HCT116 (cell line): Measurements from ENCODE around the gene HNRNPK. TPM values are rescaled to one million over a fixed set of nuclear protein-coding genes. Genes with fewer than 3 reads are reported as not detected.

ENCODE experiments used
- ATAC-seq: fragments of 200-7000 bp; cut with Tn5 transposase; 2 replicates; pipeline ENCODE4 v1.9.1; 2020; ENCODE audit warnings: mild to moderate bottlenecking, moderate library complexity
- BruUV-seq: library from RNA; stranded (reverse); fragments of 400-500 nt; replicated peaks from 2 replicates; lab custom pipeline; 2021; lab: Mats Ljungman, UMichigan
- CTCF ChIA-PET: fragments of 300-600 bp; sonication (Branson Sonifier 250); formaldehyde crosslinking; loops from one replicate; lab custom pipeline; 2021; ENCODE audit warnings: antibody characterized with exemption; lab: Charles Lee
- POLR2A ChIA-PET: fragments of 300-600, 350-600 bp; sonication (Branson Sonifier 250); formaldehyde crosslinking; loops from one replicate; lab custom pipeline; 2021; ENCODE audit warnings: antibody characterized with exemption; lab: Charles Lee
- RAD21 ChIA-PET, 2 experiments: fragments of 300-600 bp; sonication (Branson Sonifier 250); formaldehyde crosslinking; loops; one replicate each; lab custom pipeline; 2023; ENCODE audit warnings: low total read pairs in 2 of 2; ENCODE audit not compliant: uncharacterized antibody in 2 of 2, unreplicated experiment in 2 of 2, low non-redundant PET in 1 of 2; lab: Charles Lee
- DNase-seq: peaks from one replicate; pipeline ENCODE4 v3.0.0-alpha.2; 2010; ENCODE audit warnings: low read depth, low spot score
- H2AFZ ChIP-seq: fragments of 200-600 bp; shearing (Covaris generic), sonication (generic); 2 replicates; pipeline ENCODE4 v1.6.1; 2017; ENCODE audit warnings: low read depth, mixed run types, mixed read lengths, antibody characterized with exemption, low read length; ENCODE audit not compliant: poor library complexity, severe bottlenecking
- H3K27ac ChIP-seq: 2 replicates; pipeline ENCODE4 v1.5.1; 2012; ENCODE audit warnings: low read depth, low read length
- H3K27me3 ChIP-seq: fragments of 200-600 bp; sonication (generic); 2 replicates; pipeline ENCODE4 v1.6.1; 2016; ENCODE audit warnings: mixed run types, low read length, mixed read lengths; ENCODE audit not compliant: insufficient read depth
- H3K36me3 ChIP-seq, 2 experiments: fragments of 200-500 bp in 1 of 2; fragments of 200-600 bp in 1 of 2; sonication (Bioruptor generic) in 1 of 2; sonication (generic) in 1 of 2; 2 replicates each; pipeline versions ENCODE4 v1.5.1 to v1.6.1; 2014 to 2016; ENCODE audit warnings: low read length in 2 of 2, inconsistent platforms in 1 of 2, mixed read lengths in 1 of 2, mixed run types in 1 of 2; ENCODE audit not compliant: insufficient read depth in 2 of 2, control insufficient read depth in 1 of 2
- H3K4me1 ChIP-seq, 2 experiments: fragments of 200-600 bp in 1 of 2; sonication (generic) in 1 of 2; 2 replicates each; pipeline versions ENCODE4 v1.5.1 to v1.6.1; 2012 to 2017; ENCODE audit warnings: low read length in 2 of 2, inconsistent platforms in 1 of 2, mild to moderate bottlenecking in 1 of 2, mixed read lengths in 1 of 2, mixed run types in 1 of 2, moderate library complexity in 1 of 2; ENCODE audit not compliant: insufficient read depth in 2 of 2, control insufficient read depth in 1 of 2
- H3K4me2 ChIP-seq: fragments of 200-600 bp; sonication (generic); 2 replicates; pipeline ENCODE4 v1.6.1; 2017; ENCODE audit warnings: mixed run types, low read length, mixed read lengths
- H3K4me3 ChIP-seq, 2 experiments: fragments of 200-600 bp in 1 of 2; sonication (generic) in 1 of 2; replicated peaks in 1 of 2; 2 replicates each; pipeline ENCODE4 v1.5.1; 2011 to 2016; ENCODE audit warnings: low read length in 2 of 2, control low read depth in 1 of 2, low read depth in 1 of 2, mild to moderate bottlenecking in 1 of 2, mixed read lengths in 1 of 2, mixed run types in 1 of 2
- H3K79me2 ChIP-seq: fragments of 200-600 bp; sonication (generic); 2 replicates; pipeline ENCODE4 v1.6.1; 2017; ENCODE audit warnings: mild to moderate bottlenecking, mixed run types, low read length, moderate library complexity, mixed read lengths; ENCODE audit not compliant: insufficient read depth
- H3K9ac ChIP-seq: fragments of 200-600 bp; sonication (generic); 2 replicates; pipeline ENCODE4 v1.6.1; 2016; ENCODE audit warnings: low read length, mixed read lengths
- H3K9me2 ChIP-seq: fragments of 200-600 bp; sonication (generic), shearing (Covaris generic); 2 replicates; pipeline ENCODE4 v1.6.1; 2017; ENCODE audit warnings: mixed run types, mild to moderate bottlenecking, moderate library complexity; ENCODE audit not compliant: insufficient read depth
- H3K9me3 ChIP-seq, 2 experiments: fragments of 200-500 bp in 1 of 2; fragments of 200-600 bp in 1 of 2; sonication (Bioruptor generic) in 1 of 2; sonication (generic) in 1 of 2; 2 replicates each; pipeline ENCODE4 v1.6.1; 2014 to 2017; ENCODE audit warnings: low read length in 2 of 2, mixed read lengths in 2 of 2, inconsistent platforms in 1 of 2, low read depth in 1 of 2, mild to moderate bottlenecking in 1 of 2, mixed run types in 1 of 2, moderate library complexity in 1 of 2; ENCODE audit not compliant: control insufficient read depth in 1 of 2, insufficient read depth in 1 of 2
- H4K20me1 ChIP-seq: fragments of 200-600 bp; sonication (generic), shearing (Covaris generic); 2 replicates; pipeline ENCODE4 v1.6.1; 2017; ENCODE audit warnings: mixed run types, mild to moderate bottlenecking, moderate library complexity; ENCODE audit not compliant: insufficient read depth
- CTCF ChIP-seq, 3 experiments: fragments of 200-600 bp in 1 of 3; sonication (generic) in 1 of 3; IDR thresholded peaks in 2 of 3; conservative IDR thresholded peaks in 1 of 3; 2 replicates each; pipeline ENCODE4 v1.5.1; 2012 to 2017; ENCODE audit warnings: low read depth in 2 of 3, low read length in 2 of 3, antibody characterized with exemption in 1 of 3, borderline replicate concordance in 1 of 3, control low read depth in 1 of 3, mild to moderate bottlenecking in 1 of 3, mixed read lengths in 1 of 3, mixed run types in 1 of 3, moderate library complexity in 1 of 3; ENCODE audit not compliant: insufficient read depth in 1 of 3
- EGR1 ChIP-seq: IDR thresholded peaks from 2 replicates; pipeline ENCODE4 v1.6.1; 2012; ENCODE audit warnings: low read depth
- EZH2 ChIP-seq: fragments of 200-600 bp; sonication (generic); IDR thresholded peaks from 2 replicates; pipeline ENCODE4 v1.6.1; 2017; ENCODE audit warnings: antibody characterized with exemption, mixed run types
- EZH2phosphoT487 ChIP-seq: fragments of 200-600 bp; IDR thresholded peaks from 2 replicates; pipeline ENCODE4 v1.6.1; 2018; ENCODE audit warnings: antibody characterized with exemption, borderline replicate concordance
- FOSL1 ChIP-seq: IDR thresholded peaks from 2 replicates; pipeline ENCODE4 v1.6.1; 2012; ENCODE audit warnings: low read depth
- JUND ChIP-seq: IDR thresholded peaks from 2 replicates; pipeline ENCODE4 v1.6.1; 2012
- MAX ChIP-seq: IDR thresholded peaks from 2 replicates; pipeline ENCODE4 v1.6.1; 2012
- POLR2A ChIP-seq: IDR thresholded peaks from 2 replicates; pipeline ENCODE4 v1.7.0; 2011; ENCODE audit warnings: borderline replicate concordance; ENCODE audit not compliant: insufficient read depth, insufficient read length; ENCODE audit errors: extremely low read depth
- SIN3A ChIP-seq: IDR thresholded peaks from 2 replicates; pipeline ENCODE4 v1.6.1; 2012; ENCODE audit warnings: low read depth
- SP1 ChIP-seq: IDR thresholded peaks from 2 replicates; pipeline ENCODE4 v1.6.1; 2012; ENCODE audit warnings: low read depth
- SRF ChIP-seq: IDR thresholded peaks from 2 replicates; pipeline ENCODE4 v1.6.1; 2012; ENCODE audit warnings: low read depth
- TCF7L2 ChIP-seq: IDR thresholded peaks from 2 replicates; pipeline ENCODE4 v1.7.0; 2011; ENCODE audit warnings: borderline replicate concordance, inconsistent platforms; ENCODE audit not compliant: insufficient read depth, insufficient read length; ENCODE audit errors: extremely low read depth
- YY1 ChIP-seq: IDR thresholded peaks from 2 replicates; pipeline ENCODE4 v1.6.1; 2011; ENCODE audit warnings: low read length, low read depth, moderate library complexity, mild to moderate bottlenecking; ENCODE audit not compliant: insufficient replicate concordance; ENCODE audit errors: extremely low read depth
- ZFX ChIP-seq: fragments of 450-650 bp; IDR thresholded peaks from 2 replicates; pipeline ENCODE4 v1.6.1; 2017
- intact Hi-C: fragments of 100-400 bp; cut with micrococcal nuclease; formaldehyde crosslinking; loops from 2 replicates; pipeline ENCODE4 v1.10.0; 2022
- total RNA-seq: library from RNA; stranded (reverse); gene quantifications from one replicate; pipeline ENCODE4 v1.2.1, GENCODE V29; 2021; ENCODE audit not compliant: unreplicated experiment
- TF ChIP-seq, protein P1 (sequence below): IDR thresholded peaks from 2 replicates; pipeline ENCODE4 v1.6.1; 2012; ENCODE audit warnings: low read depth
- TF ChIP-seq, protein P2 (sequence below): IDR thresholded peaks from 2 replicates; pipeline ENCODE4 v1.6.1; 2011; ENCODE audit warnings: mild to moderate bottlenecking, low read length, moderate library complexity; ENCODE audit not compliant: insufficient replicate concordance; ENCODE audit errors: extremely low read depth

HNRNPK gene
- total RNA-seq, 1 experiment from 2014 or later: 624 TPM

GRCh38 chr9:84001621-84002020 lies 21.6 kb upstream of the HNRNPK start:
- no peak overlapping the region for H3K4me3 ChIP-seq
- ATAC-seq: no peak

More at GRCh38 chr9:84001621-84002020, 21.6 kb upstream of the HNRNPK start:
- no peak overlapping the region for H3K27ac ChIP-seq
- no TSS peak for BruUV-seq
- H3K27me3 ChIP-seq: no peaks in the 10 kb centered on the region
- no peak for DNase-seq
- H3K9me3 ChIP-seq: no peaks in the 10 kb centered on the region
- no peaks in the 10 kb centered on the region for H3K9me2 ChIP-seq
- H3K79me2 ChIP-seq: peaks cover 19% of the 10 kb centered on the region
- H3K4me1 ChIP-seq: no peaks in the 10 kb centered on the region
- H3K4me2 ChIP-seq: no peak overlapping the region
- H2AFZ ChIP-seq: no peak overlapping the region
- RAD21 ChIA-PET: no interaction called here
- CTCF ChIA-PET: no interaction called here
- POLR2A ChIA-PET: no interaction called here
- no peak overlapping the region for H3K9ac ChIP-seq
- H3K36me3 ChIP-seq: peaks cover 5 to 15% of the 10 kb centered on the region in 2 experiments; a peak in 2 of 4 replicates
- no peaks in the 10 kb centered on the region for H4K20me1 ChIP-seq
- TF ChIP-seq, protein P1, sequence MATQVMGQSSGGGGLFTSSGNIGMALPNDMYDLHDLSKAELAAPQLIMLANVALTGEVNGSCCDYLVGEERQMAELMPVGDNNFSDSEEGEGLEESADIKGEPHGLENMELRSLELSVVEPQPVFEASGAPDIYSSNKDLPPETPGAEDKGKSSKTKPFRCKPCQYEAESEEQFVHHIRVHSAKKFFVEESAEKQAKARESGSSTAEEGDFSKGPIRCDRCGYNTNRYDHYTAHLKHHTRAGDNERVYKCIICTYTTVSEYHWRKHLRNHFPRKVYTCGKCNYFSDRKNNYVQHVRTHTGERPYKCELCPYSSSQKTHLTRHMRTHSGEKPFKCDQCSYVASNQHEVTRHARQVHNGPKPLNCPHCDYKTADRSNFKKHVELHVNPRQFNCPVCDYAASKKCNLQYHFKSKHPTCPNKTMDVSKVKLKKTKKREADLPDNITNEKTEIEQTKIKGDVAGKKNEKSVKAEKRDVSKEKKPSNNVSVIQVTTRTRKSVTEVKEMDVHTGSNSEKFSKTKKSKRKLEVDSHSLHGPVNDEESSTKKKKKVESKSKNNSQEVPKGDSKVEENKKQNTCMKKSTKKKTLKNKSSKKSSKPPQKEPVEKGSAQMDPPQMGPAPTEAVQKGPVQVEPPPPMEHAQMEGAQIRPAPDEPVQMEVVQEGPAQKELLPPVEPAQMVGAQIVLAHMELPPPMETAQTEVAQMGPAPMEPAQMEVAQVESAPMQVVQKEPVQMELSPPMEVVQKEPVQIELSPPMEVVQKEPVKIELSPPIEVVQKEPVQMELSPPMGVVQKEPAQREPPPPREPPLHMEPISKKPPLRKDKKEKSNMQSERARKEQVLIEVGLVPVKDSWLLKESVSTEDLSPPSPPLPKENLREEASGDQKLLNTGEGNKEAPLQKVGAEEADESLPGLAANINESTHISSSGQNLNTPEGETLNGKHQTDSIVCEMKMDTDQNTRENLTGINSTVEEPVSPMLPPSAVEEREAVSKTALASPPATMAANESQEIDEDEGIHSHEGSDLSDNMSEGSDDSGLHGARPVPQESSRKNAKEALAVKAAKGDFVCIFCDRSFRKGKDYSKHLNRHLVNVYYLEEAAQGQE: no peak
- no peak for TF ChIP-seq SP1
- TF ChIP-seq YY1: no peak
- no peak for TF ChIP-seq SIN3A
- TF ChIP-seq EGR1: no peak
- no peak for TF ChIP-seq SRF
- TF ChIP-seq EZH2: no peak
- no peak for TF ChIP-seq TCF7L2
- TF ChIP-seq, protein P2, sequence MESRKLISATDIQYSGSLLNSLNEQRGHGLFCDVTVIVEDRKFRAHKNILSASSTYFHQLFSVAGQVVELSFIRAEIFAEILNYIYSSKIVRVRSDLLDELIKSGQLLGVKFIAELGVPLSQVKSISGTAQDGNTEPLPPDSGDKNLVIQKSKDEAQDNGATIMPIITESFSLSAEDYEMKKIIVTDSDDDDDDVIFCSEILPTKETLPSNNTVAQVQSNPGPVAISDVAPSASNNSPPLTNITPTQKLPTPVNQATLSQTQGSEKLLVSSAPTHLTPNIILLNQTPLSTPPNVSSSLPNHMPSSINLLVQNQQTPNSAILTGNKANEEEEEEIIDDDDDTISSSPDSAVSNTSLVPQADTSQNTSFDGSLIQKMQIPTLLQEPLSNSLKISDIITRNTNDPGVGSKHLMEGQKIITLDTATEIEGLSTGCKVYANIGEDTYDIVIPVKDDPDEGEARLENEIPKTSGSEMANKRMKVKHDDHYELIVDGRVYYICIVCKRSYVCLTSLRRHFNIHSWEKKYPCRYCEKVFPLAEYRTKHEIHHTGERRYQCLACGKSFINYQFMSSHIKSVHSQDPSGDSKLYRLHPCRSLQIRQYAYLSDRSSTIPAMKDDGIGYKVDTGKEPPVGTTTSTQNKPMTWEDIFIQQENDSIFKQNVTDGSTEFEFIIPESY: no peak
- no peak for TF ChIP-seq CTCF (IDR thresholded peaks at IDR 0.05 in 2 of 3, conservative IDR thresholded peaks at IDR 0.05 in 1 of 3; ENCODE audit: borderline replicate concordance in 1 of 3, insufficient read depth in 1 of 3, low read depth in 2 of 3, low read length in 2 of 3)
- no peak for TF ChIP-seq ZFX
- no peak for TF ChIP-seq FOSL1
- no peak for TF ChIP-seq MAX
- TF ChIP-seq POLR2A: no peak
- no peak for TF ChIP-seq EZH2phosphoT487
- no peak for TF ChIP-seq JUND
- intact Hi-C loops: no loop called here
